Panc1 (cell line): Measurements from ENCODE around the gene ATP11A. TPM values are rescaled to one million over a fixed set of nuclear protein-coding genes. Genes with fewer than 3 reads are reported as not detected.

Experiments
- ATAC-seq: fragments of 200-7000 bp; cut with Tn5 transposase; 2 replicates; pipeline ENCODE4 v1.9.1; 2020; ENCODE audit warnings: mild to moderate bottlenecking, moderate library complexity
- BruUV-seq: library from RNA; stranded (reverse); fragments of 400-500 nt; replicated peaks from 2 replicates; lab custom pipeline; 2021; lab: Mats Ljungman, UMichigan
- CTCF ChIA-PET: fragments of 300-600 bp; sonication (Branson Sonifier 250); formaldehyde crosslinking; loops from one replicate; lab custom pipeline; 2022; ENCODE audit warnings: antibody characterized with exemption; lab: Charles Lee
- POLR2A ChIA-PET: fragments of 300-600 bp; sonication (Branson Sonifier 250); formaldehyde crosslinking; loops from one replicate; lab custom pipeline; 2022; ENCODE audit warnings: antibody characterized with exemption; lab: Charles Lee
- DNase-seq: peaks from one replicate; pipeline ENCODE4 v3.0.0-alpha.2; 2010; ENCODE audit warnings: low read depth, low spot score
- H3K27ac ChIP-seq: 2 replicates; pipeline ENCODE4 v1.5.1; 2011; ENCODE audit warnings: mild to moderate bottlenecking, low read length, inconsistent platforms
- H3K27me3 ChIP-seq: fragments of 200-500 bp; sonication (Bioruptor generic); 2 replicates; pipeline ENCODE4 v1.6.0; 2014; ENCODE audit warnings: low read length, inconsistent platforms; ENCODE audit not compliant: control insufficient read depth, insufficient read depth
- H3K36me3 ChIP-seq: fragments of 200-500 bp; sonication (Bioruptor generic); 2 replicates; pipeline ENCODE4 v1.5.1; 2014; ENCODE audit warnings: inconsistent platforms, mild to moderate bottlenecking, low read length, moderate library complexity; ENCODE audit not compliant: control insufficient read depth, insufficient read depth
- H3K4me1 ChIP-seq: 2 replicates; pipeline ENCODE4 v1.5.1; 2011; ENCODE audit warnings: inconsistent platforms, mild to moderate bottlenecking, low read length, moderate library complexity; ENCODE audit not compliant: control insufficient read depth, insufficient read depth
- H3K4me3 ChIP-seq, 2 experiments: 2 replicates each; pipeline ENCODE4 v1.5.1; 2011 to 2012; ENCODE audit warnings: low read depth in 2 of 2, low read length in 2 of 2, mild to moderate bottlenecking in 2 of 2, inconsistent platforms in 1 of 2, moderate library complexity in 1 of 2
- H3K9me3 ChIP-seq: fragments of 200-500 bp; sonication (Bioruptor generic); 2 replicates; pipeline ENCODE4 v1.5.1; 2014; ENCODE audit warnings: low read depth, mild to moderate bottlenecking, inconsistent platforms, low read length, moderate library complexity; ENCODE audit not compliant: control insufficient read depth, insufficient read depth
- CTCF ChIP-seq: fragments of 450-650 bp; IDR thresholded peaks from 2 replicates; pipeline ENCODE4 v1.5.1; 2017; ENCODE audit warnings: mild to moderate bottlenecking
- POLR2AphosphoS5 ChIP-seq: IDR thresholded peaks from 2 replicates; pipeline ENCODE4 v1.6.1; 2012; ENCODE audit warnings: mild to moderate bottlenecking, low read depth, low read length, moderate library complexity
- REST ChIP-seq, 2 experiments: IDR thresholded peaks; 2 replicates each; pipeline ENCODE4 v1.6.1; 2011 to 2012; ENCODE audit warnings: low read depth in 2 of 2, control low read depth in 1 of 2, low read length in 1 of 2, mild to moderate bottlenecking in 1 of 2, moderate library complexity in 1 of 2; ENCODE audit not compliant: insufficient read depth in 1 of 2
- SIN3A ChIP-seq: IDR thresholded peaks from 2 replicates; pipeline ENCODE4 v1.6.1; 2012; ENCODE audit warnings: low read depth, mild to moderate bottlenecking, low read length, moderate library complexity, borderline replicate concordance; ENCODE audit not compliant: insufficient read depth
- TCF7L2 ChIP-seq: IDR thresholded peaks from 2 replicates; pipeline ENCODE4 v1.6.1; 2011; ENCODE audit warnings: mild to moderate bottlenecking, low read depth, low read length, inconsistent platforms
- in situ Hi-C: cut with HindIII; loops from 2 replicates; pipeline ENCODE4 v1.10.0; 2016; ENCODE audit warnings: low sequenced_read_pairs, low pct_unique_long_range_greater_than_20kb
- intact Hi-C: fragments of 100-400 bp; cut with micrococcal nuclease; formaldehyde crosslinking; loops from one replicate; pipeline ENCODE4 v1.10.0; 2022; ENCODE audit not compliant: unreplicated experiment
- total RNA-seq: library from RNA; stranded (reverse); gene quantifications from one replicate; pipeline ENCODE4 v1.2.1, GENCODE V29; 2021; ENCODE audit not compliant: unreplicated experiment

Gene ATP11A
- total RNA-seq, 1 experiment from 2014 or later = 85.8 TPM

GRCh38 chr13:112750570-112750969, 60.7 kb downstream of the ATP11A start:
- no peak overlapping the region for H3K27ac ChIP-seq
- DNase-seq = no peak
- H3K4me3 ChIP-seq = no peak overlapping the region
- intact Hi-C loops = no loop called here
- peaks cover 11% of the 10 kb centered on the region; the same call in 1 of the 2 replicates for H3K4me1 ChIP-seq
- no peaks in the 10 kb centered on the region for H3K36me3 ChIP-seq
- no peaks in the 10 kb centered on the region for H3K9me3 ChIP-seq
- no peak for ATAC-seq
- in situ Hi-C loops = no loop called here
- no TSS peak for BruUV-seq
- H3K27me3 ChIP-seq = no peaks in the 10 kb centered on the region
- CTCF ChIA-PET = no interaction called here
- TF ChIP-seq POLR2AphosphoS5 (no peak), REST (IDR thresholded peaks at IDR 0.05; ENCODE audit: insufficient read depth in 1 of 2, low read depth in 2 of 2, low read length in 1 of 2) (no peak), SIN3A (no peak), TCF7L2 (no peak), CTCF (no peak)
- POLR2A ChIA-PET = no interaction called here

GRCh38 chr13:112751617-112752016, 61.8 kb downstream of the ATP11A start:
- no peaks in the 10 kb centered on the region for H3K27me3 ChIP-seq
- H3K4me1 ChIP-seq = peaks cover 7% of the 10 kb centered on the region; the same call in 1 of the 2 replicates
- ChIA-PET POLR2A (no interaction called here), CTCF (no interaction called here)
- H3K4me3 ChIP-seq = no peak overlapping the region
- no TSS peak for BruUV-seq
- DNase-seq (no peak), ATAC-seq (no peak)
- no peak overlapping the region for H3K27ac ChIP-seq
- in situ Hi-C loops = no loop called here
- intact Hi-C loops = no loop called here
- no peaks in the 10 kb centered on the region for H3K36me3 ChIP-seq
- TF ChIP-seq TCF7L2 (no peak), SIN3A (no peak), POLR2AphosphoS5 (no peak), REST (IDR thresholded peaks at IDR 0.05; ENCODE audit: insufficient read depth in 1 of 2, low read depth in 2 of 2, low read length in 1 of 2) (no peak), CTCF (no peak)
- no peaks in the 10 kb centered on the region for H3K9me3 ChIP-seq
